Lower lobe of right lung (tissue), 2 donors: ENCODE results near the gene RBX1. TPM values are rescaled to one million over a fixed set of nuclear protein-coding genes. Genes with fewer than 3 reads are reported as not detected.
A peak's percentile ranks its signal among the peaks of the same experiment; 100 is the strongest.

Source experiments
- ATAC-seq, 2 donors: fragments of 200-7000 bp; cut with Tn5 transposase; one replicate each; pipeline ENCODE4 v1.9.1; 2020 to 2022; ENCODE audit warnings: mild to moderate bottlenecking in 2 of 2, moderate library complexity in 2 of 2
- DNase-seq: peaks from one replicate; pipeline ENCODE4 v3.0.0-alpha.2; 2020
- H3K27ac ChIP-seq: fragments of 200-600 bp; one replicate; pipeline ENCODE4 v1.8.0; 2022
- H3K27me3 ChIP-seq: fragments of 200-600 bp; one replicate; pipeline ENCODE4 v1.8.0; 2022; ENCODE audit warnings: low read depth
- H3K36me3 ChIP-seq: fragments of 200-600 bp; one replicate; pipeline ENCODE4 v1.8.0; 2022; ENCODE audit warnings: mild to moderate bottlenecking
- H3K4me1 ChIP-seq: fragments of 200-600 bp; one replicate; pipeline ENCODE4 v1.8.0; 2022
- H3K4me3 ChIP-seq: fragments of 200-600 bp; one replicate; pipeline ENCODE4 v1.8.0; 2022; ENCODE audit warnings: mild to moderate bottlenecking
- H3K9me3 ChIP-seq: fragments of 200-600 bp; one replicate; pipeline ENCODE4 v1.8.0; 2022
- intact Hi-C: fragments of 100-400 bp; cut with DNase I; formaldehyde crosslinking; loops from one replicate; pipeline ENCODE4 v1.11.0; 2022
- total RNA-seq: library from RNA; stranded (reverse); fragmentation: NEBNext Ultra II Directional; extraction: Animal tissue kit (Norgen Biotek cat#: 25700); gene quantifications from one replicate; pipeline ENCODE4 v1.2.1, GENCODE V29; 2021
- TF ChIP-seq, protein P1 (sequence below): fragments of 200-600 bp; IDR thresholded peaks from one replicate; pipeline ENCODE4 v1.8.0; 2022; ENCODE audit warnings: antibody characterized with exemption, mild to moderate bottlenecking
- donor health status: DM: no; HTN: yes; CAD: no; lungs with severe emphysema.

The RBX1 gene
- total RNA-seq, 1 donor from 2014 or later: 46.7 TPM

DNA sequence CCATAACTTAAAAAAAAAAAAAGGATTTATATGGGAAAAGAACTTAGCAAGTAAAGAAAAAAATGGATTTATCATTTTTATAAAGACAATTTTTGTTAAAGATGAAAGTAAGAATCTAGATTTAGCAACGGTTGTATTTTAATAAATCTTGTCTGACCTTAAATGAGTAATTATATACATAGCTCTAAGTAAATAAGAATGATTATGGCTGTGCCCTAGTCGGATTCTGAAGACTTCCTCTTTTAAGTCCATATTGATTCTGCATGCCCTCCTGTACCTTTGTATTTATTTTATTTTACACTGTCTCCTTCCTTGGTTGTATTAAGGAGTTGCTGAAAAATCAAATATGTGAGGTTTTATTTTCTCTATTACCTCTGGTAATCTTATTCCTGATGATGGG is 7.1 kb downstream of the RBX1 start:
- Histone ChIP-seq H3K27me3 (no peaks in the 10 kb centered on the region), H3K4me1 (peaks cover 14% of the 10 kb centered on the region), H3K36me3 (peaks cover 78% of the 10 kb centered on the region), H3K9me3 (no peaks in the 10 kb centered on the region), H3K27ac (no peak overlapping the region), H3K4me3 (no peak overlapping the region)
- intact Hi-C loops: no loop called here
- no peak for ATAC-seq
- TF ChIP-seq, protein P1, sequence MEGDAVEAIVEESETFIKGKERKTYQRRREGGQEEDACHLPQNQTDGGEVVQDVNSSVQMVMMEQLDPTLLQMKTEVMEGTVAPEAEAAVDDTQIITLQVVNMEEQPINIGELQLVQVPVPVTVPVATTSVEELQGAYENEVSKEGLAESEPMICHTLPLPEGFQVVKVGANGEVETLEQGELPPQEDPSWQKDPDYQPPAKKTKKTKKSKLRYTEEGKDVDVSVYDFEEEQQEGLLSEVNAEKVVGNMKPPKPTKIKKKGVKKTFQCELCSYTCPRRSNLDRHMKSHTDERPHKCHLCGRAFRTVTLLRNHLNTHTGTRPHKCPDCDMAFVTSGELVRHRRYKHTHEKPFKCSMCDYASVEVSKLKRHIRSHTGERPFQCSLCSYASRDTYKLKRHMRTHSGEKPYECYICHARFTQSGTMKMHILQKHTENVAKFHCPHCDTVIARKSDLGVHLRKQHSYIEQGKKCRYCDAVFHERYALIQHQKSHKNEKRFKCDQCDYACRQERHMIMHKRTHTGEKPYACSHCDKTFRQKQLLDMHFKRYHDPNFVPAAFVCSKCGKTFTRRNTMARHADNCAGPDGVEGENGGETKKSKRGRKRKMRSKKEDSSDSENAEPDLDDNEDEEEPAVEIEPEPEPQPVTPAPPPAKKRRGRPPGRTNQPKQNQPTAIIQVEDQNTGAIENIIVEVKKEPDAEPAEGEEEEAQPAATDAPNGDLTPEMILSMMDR: no peak
- DNase-seq: no peak

DNA sequence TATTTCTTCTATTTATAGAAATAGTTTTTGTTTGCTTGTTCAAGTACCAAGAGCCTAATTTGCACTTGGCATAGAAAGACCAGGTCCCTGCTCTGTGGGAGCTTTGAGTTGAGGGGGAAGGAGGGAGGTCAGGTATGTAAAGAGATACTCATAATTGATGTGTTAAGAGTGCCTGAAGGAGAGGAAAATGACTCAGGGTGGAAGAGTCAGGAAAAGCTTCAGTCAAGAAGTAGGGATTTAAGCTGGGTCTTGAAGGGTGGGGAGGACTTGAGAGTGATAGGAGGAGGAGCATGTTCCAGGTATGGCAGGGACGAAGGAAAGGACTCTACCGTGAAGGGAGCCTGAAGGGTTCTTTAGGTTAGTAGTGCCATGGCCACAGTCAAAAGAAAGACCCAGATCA is 9.0 kb downstream of the RBX1 start:
- intact Hi-C loops: no loop called here
- H3K27ac ChIP-seq: peak overlapping the region; percentile 43
- H3K36me3 ChIP-seq: peaks cover 78% of the 10 kb centered on the region
- DNase-seq (no peak), ATAC-seq (peak; percentile 92)
- no peaks in the 10 kb centered on the region for H3K9me3 ChIP-seq
- H3K4me3 ChIP-seq: no peak overlapping the region
- no peaks in the 10 kb centered on the region for H3K27me3 ChIP-seq
- no peaks in the 10 kb centered on the region for H3K4me1 ChIP-seq
- TF ChIP-seq, protein P1: no peak

DNA sequence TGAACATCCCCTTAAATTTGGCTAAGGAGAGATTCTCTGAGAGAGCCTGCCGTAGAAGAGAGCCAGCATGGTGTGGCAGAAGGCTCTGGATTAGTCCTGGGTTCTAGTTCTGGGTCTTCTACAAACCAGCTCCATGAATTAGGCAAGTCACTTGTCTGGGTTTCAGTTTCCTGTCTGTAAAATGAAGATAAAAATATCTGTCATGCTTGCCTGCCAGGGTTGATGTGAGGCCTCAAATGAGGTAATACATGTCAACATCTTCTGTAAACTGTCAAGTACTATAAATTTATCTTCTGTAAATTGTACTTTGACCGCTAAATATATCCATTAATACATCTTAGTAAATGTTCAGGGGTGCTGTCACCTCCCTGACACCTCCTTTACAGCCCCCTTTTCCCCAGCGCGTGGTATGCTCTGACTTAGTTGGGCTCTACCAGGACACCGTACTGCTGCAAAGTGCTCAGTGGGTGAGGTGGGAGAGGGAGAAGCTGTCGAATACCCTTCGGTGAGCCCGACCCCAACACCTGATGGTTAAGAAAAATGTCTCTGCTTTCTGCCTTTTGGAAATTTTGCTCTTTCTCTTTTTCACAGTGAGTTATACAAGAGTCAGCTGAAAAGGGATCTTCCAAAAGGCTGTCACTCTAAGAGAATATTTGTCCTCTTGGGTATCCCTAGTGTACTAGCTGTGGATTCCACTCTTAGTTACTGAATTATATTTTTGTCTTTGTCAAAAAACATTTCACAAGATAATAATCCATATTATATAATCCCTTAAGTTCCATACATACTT is 15.0 kb downstream of the RBX1 start:
- ATAC-seq (no peak), DNase-seq (peak; percentile 14)
- TF ChIP-seq, protein P1: no peak
- peaks cover 96% of the 10 kb centered on the region for H3K36me3 ChIP-seq
- H3K4me1 ChIP-seq: peaks cover 19% of the 10 kb centered on the region
- intact Hi-C loops: no loop called here
- H3K27ac ChIP-seq: peak overlapping the region; percentile 16
- H3K9me3 ChIP-seq: no peaks in the 10 kb centered on the region
- no peaks in the 10 kb centered on the region for H3K27me3 ChIP-seq
- no peak overlapping the region for H3K4me3 ChIP-seq

DNA sequence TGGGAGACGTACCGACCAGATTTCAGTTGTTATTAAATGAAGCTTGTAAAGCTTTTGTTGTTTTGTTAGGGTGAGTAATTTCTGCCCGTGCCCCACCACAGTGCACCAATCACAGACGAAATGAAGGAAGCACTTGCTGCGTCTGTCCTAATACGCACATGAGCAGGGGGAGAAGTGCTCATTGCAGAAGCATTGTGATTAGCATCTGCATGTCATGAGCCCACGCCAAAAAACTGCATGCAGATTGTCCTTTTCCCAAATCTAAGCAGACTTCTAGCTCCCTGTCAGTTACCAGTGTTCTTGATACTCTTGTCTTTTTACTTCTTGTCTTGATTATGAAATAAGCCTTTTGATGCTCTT is 15.5 kb downstream of the RBX1 start:
- intact Hi-C loops: no loop called here
- no peaks in the 10 kb centered on the region for H3K9me3 ChIP-seq
- peak; percentile 31 for DNase-seq
- no peak overlapping the region for H3K4me3 ChIP-seq
- peaks cover 96% of the 10 kb centered on the region for H3K36me3 ChIP-seq
- TF ChIP-seq, protein P1: no peak
- H3K4me1 ChIP-seq: peaks cover 19% of the 10 kb centered on the region
- peak; percentile 51 to 70 for ATAC-seq
- H3K27ac ChIP-seq: no peak overlapping the region
- no peaks in the 10 kb centered on the region for H3K27me3 ChIP-seq

DNA sequence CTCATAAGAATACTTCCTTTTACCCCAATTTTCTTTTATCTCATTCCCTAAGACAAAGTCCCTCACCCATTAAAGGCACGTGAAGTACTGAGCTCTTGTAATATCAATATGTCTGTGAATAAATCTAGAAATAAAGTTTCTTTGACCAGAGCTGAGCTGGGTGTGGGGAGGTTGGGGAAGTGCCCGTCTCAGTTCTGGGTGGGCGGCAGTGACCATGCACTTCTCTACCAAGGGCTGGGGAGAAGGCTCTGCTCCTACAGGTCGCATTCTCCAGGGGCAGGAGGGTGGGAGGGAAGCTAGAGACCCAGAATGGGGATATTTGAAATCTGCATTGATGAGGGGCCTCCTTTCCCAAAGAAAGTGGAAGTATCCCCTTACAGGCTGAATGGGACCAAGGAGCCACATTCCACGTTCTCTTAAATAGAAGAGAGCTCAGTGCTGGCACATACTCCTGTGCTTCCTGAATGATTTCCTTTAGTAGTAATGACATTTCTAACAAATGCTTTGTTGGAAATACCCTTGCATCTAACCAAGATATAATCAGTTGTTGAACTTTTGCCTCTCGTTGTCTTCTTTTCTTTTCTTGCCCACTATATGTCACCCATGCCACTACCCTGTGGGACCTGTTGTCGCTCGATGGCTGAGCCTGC is 16.1 kb downstream of the RBX1 start:
- DNase-seq: peak; percentile 43
- peaks cover 96% of the 10 kb centered on the region for H3K36me3 ChIP-seq
- ATAC-seq: peak; percentile 52 to 59
- intact Hi-C loops: no loop called here
- no peaks in the 10 kb centered on the region for H3K27me3 ChIP-seq
- TF ChIP-seq, protein P1: no peak
- no peak overlapping the region for H3K27ac ChIP-seq
- no peak overlapping the region for H3K4me3 ChIP-seq
- no peaks in the 10 kb centered on the region for H3K9me3 ChIP-seq
- H3K4me1 ChIP-seq: peaks cover 19% of the 10 kb centered on the region
